ENCODE data around the gene AKAP9.
A peak's percentile ranks its signal among the peaks of the same experiment; 100 is the strongest.
"Not testable (repeated sequence)": the region's sequence is repeated elsewhere in the genome, so short reads cannot be mapped to it uniquely, and the experiment has no call there.

AKAP9 gene

DNA sequence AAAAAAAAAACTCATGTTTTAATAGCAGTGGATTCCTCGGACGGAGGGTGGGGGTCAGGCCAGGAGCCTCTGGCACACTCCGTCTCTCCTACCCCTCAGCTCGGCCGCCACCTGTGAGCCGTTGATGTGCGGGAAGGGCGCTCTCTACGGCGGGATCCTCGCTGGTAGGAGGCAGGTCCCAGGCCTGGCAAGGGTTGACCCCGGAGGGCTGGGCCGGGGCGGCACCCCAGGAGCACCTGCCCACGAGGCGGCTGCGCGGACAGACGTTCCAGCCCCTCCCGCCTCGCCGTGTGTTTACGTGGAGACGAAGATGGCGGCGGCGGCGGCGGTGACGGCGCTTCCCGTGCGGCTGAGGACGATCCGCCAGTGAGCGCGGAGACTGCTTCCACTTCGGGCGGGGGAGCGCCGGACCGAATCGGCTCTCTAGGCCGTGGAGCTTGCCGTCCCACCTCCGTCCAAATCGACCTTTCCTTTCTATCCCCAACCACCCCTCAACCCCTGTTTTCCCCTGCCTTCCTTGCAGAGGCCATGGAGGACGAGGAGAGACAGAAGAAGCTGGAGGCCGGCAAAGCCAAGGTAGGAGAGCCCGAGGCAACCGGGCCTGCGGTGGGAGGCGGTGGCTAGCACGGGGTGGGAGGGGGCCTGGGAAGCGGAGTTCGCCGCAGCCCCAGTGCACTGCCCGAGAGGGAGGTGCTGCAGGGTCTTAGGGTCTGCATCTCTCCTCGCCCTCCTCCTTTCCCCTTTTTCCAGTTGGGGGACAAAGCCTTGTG lies at the start of gene AKAP9:
TSS of gene AKAP9 (plus strand) at position 291 of the 770 bp plus-strand sequence. CDS start at position 529, 238 bp downstream.
- peak within 1 kb of the TSS; percentile 89 for H3K4me3 ChIP-seq (ENCODE audit: low read depth, low read length)
- TF ChIP-seq, protein P1, sequence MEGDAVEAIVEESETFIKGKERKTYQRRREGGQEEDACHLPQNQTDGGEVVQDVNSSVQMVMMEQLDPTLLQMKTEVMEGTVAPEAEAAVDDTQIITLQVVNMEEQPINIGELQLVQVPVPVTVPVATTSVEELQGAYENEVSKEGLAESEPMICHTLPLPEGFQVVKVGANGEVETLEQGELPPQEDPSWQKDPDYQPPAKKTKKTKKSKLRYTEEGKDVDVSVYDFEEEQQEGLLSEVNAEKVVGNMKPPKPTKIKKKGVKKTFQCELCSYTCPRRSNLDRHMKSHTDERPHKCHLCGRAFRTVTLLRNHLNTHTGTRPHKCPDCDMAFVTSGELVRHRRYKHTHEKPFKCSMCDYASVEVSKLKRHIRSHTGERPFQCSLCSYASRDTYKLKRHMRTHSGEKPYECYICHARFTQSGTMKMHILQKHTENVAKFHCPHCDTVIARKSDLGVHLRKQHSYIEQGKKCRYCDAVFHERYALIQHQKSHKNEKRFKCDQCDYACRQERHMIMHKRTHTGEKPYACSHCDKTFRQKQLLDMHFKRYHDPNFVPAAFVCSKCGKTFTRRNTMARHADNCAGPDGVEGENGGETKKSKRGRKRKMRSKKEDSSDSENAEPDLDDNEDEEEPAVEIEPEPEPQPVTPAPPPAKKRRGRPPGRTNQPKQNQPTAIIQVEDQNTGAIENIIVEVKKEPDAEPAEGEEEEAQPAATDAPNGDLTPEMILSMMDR (IDR thresholded peaks at IDR 0.05; ENCODE audit: borderline replicate concordance, insufficient read depth, low read depth, low read length), result no peak

DNA sequence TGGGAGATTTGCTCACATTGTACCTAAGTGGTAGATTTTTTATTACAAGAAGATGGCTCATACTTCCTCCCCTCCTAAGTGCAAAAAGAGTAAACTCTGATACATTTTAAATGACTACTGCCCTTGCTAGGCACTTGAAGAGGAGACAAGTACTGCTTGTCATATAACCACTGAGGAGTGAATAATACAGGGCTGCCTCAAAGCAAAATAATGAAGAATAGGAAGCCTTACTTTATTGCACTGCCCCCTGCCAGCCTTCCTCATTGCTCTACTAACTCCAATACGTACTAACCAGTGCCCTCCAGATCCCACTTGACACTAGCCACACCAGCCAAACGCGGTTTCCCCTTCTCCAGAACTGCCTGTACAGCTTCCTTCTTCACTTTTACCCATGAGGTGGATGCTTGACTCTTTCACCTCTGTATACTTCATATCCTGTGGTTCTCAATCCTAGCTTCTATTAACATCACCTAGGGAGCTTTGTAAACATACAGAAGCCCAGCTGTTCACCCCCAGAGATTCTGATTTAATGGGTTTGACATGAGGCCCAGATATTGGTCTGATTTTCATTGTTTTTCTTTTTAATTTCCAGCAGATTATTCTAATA lies 48.5 kb upstream of the AKAP9 start:
- no peak overlapping the region for H3K4me3 ChIP-seq (ENCODE audit: low read depth, low read length)
- TF ChIP-seq, protein P1 (IDR thresholded peaks at IDR 0.05; ENCODE audit: borderline replicate concordance, insufficient read depth, low read depth, low read length), result no peak

DNA sequence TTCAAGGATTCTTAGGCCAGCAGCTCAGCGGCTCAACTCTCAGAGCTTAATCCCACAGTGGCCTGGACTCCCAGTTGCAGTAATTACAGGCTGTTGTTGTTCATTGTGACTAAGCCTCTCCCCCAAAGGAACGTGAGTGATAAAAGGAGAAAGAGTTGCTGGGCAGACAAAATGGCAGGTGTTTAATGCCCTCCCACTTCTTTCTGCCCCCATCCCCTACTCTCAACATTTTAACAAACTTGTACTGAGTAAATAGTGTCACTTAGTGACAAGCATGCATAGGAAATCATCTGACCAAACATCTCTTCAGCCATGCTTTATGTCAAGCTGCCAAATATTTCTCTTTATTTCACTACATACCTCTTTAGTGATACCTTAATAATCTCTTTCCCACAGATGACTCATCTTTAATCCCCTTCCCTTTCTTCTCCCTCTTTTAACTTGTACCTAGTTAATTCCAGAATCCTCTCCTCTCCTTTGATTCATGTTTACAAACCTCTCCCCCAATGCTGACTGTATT lies 47.8 kb upstream of the AKAP9 start:
- no peak overlapping the region for H3K4me3 ChIP-seq (ENCODE audit: low read depth, low read length)
- TF ChIP-seq, protein P1 (IDR thresholded peaks at IDR 0.05; ENCODE audit: borderline replicate concordance, insufficient read depth, low read depth, low read length), result no peak

DNA sequence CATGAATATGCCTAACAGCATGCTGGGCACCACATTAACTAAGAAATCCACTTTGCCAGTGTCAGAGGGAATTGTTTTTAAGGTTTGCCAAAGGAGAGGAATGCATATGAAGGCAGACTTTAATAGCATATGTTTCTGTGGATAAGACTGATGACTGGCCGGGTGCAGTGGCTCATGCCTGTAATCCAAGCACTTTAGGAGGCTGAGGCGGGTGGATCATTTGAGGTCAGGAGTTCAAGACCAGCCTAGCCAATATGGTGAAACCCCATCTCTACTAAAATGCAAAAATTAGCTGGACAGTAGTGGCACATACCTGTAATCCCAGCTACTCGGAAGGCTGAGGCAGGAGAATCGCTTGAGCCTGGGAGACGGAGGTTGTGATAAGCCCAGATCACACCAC lies 47.0 kb upstream of the AKAP9 start:
- H3K4me3 ChIP-seq (ENCODE audit: low read depth, low read length), result not testable (repeated sequence)

DNA sequence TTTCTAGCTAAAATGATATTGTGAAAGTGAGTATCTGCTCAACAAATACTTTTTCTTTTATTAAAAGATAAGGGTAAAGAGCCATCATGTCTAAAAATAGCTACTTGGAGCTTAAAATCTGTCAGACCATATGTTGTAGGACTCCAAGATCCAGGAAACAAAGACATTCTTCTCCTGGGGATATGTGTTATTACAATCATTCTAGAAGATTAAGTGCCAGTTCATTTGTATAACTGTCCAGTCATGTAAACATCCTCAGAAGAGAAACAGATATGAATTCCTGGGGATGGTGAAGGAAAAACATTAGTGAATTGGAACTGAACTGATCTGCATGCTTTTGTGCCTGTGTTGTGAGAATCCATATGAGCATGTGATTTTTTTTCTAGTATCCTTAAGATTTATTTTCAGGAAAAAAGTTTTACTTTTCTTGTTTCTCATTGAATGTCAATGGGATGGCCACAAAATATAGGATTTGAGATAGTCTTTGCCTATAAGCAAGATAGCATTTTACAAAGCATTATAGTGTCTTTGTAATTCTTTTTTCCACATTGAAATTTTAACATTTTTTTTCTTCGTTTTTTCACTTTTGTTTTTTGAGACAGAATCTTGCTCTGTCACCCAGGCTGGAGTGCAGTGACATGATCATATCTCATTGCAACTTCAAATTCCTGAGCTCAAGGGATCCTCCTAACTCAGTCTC lies 45.7 kb upstream of the AKAP9 start:
- no peak overlapping the region for H3K4me3 ChIP-seq (ENCODE audit: low read depth, low read length)
- TF ChIP-seq, protein P1 (IDR thresholded peaks at IDR 0.05; ENCODE audit: borderline replicate concordance, insufficient read depth, low read depth, low read length), result no peak

DNA sequence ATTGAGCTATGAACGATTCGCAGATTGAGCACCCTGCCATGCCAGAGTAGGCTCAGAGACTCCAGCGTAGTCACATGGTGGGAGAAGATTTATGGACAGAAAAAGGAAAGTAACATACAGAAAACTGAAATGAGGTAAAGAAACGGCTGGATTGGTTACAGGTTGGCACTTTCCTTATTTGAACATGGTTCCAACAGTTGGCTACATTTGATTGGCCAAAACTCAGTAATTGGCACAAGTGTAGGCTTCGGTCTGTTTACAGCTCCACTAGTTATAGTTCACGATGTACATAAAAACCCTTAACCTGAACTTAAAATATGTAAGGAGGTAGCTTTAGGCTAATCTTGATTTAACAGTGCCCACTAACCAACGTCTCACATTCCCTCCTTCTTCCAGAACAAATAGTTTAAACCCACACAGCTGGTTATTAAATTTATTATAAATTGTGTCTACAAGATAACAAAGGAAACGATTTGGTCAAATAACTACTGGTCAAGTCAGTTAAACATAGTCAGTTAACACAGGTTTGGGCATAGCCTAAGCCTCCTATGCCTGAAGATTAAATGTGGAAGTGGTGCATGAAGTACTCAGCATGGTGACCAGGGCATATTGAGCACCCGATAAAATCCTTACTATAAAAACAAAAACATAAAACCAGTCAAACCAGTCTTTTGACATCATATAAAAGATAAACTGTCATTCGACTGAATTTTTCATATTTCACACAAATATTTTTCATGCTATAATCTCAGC lies 42.2 kb upstream of the AKAP9 start:
- TF ChIP-seq, protein P1 (IDR thresholded peaks at IDR 0.05; ENCODE audit: borderline replicate concordance, insufficient read depth, low read depth, low read length), result no peak
- no peak overlapping the region for H3K4me3 ChIP-seq (ENCODE audit: low read depth, low read length)

DNA sequence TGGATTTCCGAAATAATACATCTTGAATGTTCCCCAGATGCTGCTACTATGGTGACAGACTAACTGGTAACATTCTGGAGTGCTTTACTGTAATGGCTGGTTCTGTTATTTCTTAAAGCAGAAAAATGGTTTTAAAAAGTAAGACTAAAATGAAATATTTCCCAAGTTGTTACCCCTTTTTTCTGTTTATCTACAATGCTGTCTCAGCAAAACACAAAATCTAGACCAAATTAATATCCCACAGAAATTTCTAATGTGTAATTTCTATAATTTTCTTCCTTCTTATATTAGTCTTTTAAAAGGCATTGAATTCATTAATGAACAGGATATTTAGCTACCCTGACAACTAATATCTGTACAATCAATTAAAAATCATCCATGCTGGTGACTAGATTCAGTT lies 41.1 kb upstream of the AKAP9 start:
- TF ChIP-seq, protein P1 (IDR thresholded peaks at IDR 0.05; ENCODE audit: borderline replicate concordance, insufficient read depth, low read depth, low read length), result no peak
- no peak overlapping the region for H3K4me3 ChIP-seq (ENCODE audit: low read depth, low read length)
